ENCODE measurements around the gene COA1. TPM values are rescaled to one million over a fixed set of nuclear protein-coding genes. Genes with fewer than 3 reads are reported as not detected.

The COA1 gene
- total RNA-seq, 1 experiment from 2014 or later = 65.5 TPM

DNA sequence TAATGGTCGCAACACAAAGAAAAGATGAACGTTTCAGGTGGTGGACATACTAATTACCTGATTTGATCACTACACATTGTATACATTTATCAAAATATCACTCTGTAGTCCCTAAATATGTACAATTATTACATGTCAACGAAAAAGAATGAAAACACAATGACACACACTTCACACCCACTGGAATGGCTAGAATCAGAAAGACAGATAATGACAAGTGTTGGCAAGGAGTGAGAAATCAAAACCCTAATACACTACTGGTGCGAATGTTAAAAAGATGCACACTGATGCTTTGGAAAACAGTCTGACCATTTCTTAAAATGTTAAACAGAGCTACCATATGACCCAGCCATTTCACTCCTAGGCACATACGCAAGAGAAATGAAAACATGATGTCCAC is 2.3 kb downstream of the COA1 start:
- ATAC-seq (no peak), DNase-seq (ENCODE audit: low read depth, low spot score) (no peak)
- H3K27me3 ChIP-seq (ENCODE audit: control insufficient read depth, insufficient read depth, low read length) = no peaks in the 10 kb centered on the region
- H3K9me3 ChIP-seq (ENCODE audit: control insufficient read depth, insufficient read depth, low read depth, low read length) = no peaks in the 10 kb centered on the region
- no peak overlapping the region for H3K27ac ChIP-seq (ENCODE audit: low read length)
- intact Hi-C loops (cut with micrococcal nuclease; ENCODE audit: unreplicated experiment) = loop anchor here (5.0 to 10.0 kb wide), 3 partner anchors 110 to 782 kb away; partner anchors contain the start of gene STK17A
- TF ChIP-seq POLR2AphosphoS5 (IDR thresholded peaks at IDR 0.05; ENCODE audit: low read depth, low read length) (no peak), TCF7L2 (IDR thresholded peaks at IDR 0.05; ENCODE audit: low read depth, low read length) (no peak), SIN3A (IDR thresholded peaks at IDR 0.05; ENCODE audit: borderline replicate concordance, insufficient read depth, low read depth, low read length) (no peak)
- TF ChIP-seq, protein P1, sequence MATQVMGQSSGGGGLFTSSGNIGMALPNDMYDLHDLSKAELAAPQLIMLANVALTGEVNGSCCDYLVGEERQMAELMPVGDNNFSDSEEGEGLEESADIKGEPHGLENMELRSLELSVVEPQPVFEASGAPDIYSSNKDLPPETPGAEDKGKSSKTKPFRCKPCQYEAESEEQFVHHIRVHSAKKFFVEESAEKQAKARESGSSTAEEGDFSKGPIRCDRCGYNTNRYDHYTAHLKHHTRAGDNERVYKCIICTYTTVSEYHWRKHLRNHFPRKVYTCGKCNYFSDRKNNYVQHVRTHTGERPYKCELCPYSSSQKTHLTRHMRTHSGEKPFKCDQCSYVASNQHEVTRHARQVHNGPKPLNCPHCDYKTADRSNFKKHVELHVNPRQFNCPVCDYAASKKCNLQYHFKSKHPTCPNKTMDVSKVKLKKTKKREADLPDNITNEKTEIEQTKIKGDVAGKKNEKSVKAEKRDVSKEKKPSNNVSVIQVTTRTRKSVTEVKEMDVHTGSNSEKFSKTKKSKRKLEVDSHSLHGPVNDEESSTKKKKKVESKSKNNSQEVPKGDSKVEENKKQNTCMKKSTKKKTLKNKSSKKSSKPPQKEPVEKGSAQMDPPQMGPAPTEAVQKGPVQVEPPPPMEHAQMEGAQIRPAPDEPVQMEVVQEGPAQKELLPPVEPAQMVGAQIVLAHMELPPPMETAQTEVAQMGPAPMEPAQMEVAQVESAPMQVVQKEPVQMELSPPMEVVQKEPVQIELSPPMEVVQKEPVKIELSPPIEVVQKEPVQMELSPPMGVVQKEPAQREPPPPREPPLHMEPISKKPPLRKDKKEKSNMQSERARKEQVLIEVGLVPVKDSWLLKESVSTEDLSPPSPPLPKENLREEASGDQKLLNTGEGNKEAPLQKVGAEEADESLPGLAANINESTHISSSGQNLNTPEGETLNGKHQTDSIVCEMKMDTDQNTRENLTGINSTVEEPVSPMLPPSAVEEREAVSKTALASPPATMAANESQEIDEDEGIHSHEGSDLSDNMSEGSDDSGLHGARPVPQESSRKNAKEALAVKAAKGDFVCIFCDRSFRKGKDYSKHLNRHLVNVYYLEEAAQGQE (IDR thresholded peaks at IDR 0.05; ENCODE audit: insufficient read depth in 1 of 2, low read depth in 2 of 2, low read length in 1 of 2) = no peak
- TF ChIP-seq, protein P2, sequence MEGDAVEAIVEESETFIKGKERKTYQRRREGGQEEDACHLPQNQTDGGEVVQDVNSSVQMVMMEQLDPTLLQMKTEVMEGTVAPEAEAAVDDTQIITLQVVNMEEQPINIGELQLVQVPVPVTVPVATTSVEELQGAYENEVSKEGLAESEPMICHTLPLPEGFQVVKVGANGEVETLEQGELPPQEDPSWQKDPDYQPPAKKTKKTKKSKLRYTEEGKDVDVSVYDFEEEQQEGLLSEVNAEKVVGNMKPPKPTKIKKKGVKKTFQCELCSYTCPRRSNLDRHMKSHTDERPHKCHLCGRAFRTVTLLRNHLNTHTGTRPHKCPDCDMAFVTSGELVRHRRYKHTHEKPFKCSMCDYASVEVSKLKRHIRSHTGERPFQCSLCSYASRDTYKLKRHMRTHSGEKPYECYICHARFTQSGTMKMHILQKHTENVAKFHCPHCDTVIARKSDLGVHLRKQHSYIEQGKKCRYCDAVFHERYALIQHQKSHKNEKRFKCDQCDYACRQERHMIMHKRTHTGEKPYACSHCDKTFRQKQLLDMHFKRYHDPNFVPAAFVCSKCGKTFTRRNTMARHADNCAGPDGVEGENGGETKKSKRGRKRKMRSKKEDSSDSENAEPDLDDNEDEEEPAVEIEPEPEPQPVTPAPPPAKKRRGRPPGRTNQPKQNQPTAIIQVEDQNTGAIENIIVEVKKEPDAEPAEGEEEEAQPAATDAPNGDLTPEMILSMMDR (IDR thresholded peaks at IDR 0.05) = no peak
- CTCF ChIA-PET = no interaction called here
- no peak overlapping the region for H3K4me3 ChIP-seq (ENCODE audit: low read depth in 2 of 2, low read length in 2 of 2)
- POLR2A ChIA-PET = no interaction called here
- H3K36me3 ChIP-seq (ENCODE audit: control insufficient read depth, insufficient read depth, low read length) = no peaks in the 10 kb centered on the region
- in situ Hi-C loops (cut with HindIII; ENCODE audit: low pct_unique_long_range_greater_than_20kb, low sequenced_read_pairs) = no loop called here
- H3K4me1 ChIP-seq (ENCODE audit: control insufficient read depth, insufficient read depth, low read length) = peaks cover 13% of the 10 kb centered on the region
- BruUV-seq (replicated peaks) = no TSS peak

DNA sequence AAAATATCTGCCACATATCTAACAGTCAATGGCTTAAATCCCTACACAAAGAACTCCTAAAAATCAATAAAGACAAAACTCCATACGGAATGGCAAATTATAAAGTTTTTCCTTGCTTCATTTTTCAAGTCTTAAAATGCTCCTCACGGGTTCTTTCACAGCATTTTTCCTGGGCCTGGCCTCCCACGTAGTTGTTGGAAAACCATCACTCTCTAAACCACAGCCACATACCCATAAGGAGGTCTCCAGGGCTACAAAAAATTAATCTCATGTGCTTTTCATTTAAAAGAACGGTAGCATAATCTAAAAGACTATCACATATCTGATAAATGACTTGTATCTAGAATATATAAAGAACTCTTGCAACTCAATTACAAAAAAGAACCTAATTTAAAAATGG is 2.9 kb downstream of the COA1 start:
- DNase-seq (ENCODE audit: low read depth, low spot score) (no peak), ATAC-seq (no peak)
- intact Hi-C loops (cut with micrococcal nuclease; ENCODE audit: unreplicated experiment) = loop anchor here (5.0 to 10.0 kb wide), 3 partner anchors 111 to 782 kb away; partner anchors contain the start of gene STK17A
- no TSS peak for BruUV-seq (replicated peaks)
- ChIA-PET CTCF (no interaction called here), POLR2A (no interaction called here)
- no peak for TF ChIP-seq SIN3A (IDR thresholded peaks at IDR 0.05; ENCODE audit: borderline replicate concordance, insufficient read depth, low read depth, low read length)
- TF ChIP-seq TCF7L2 (IDR thresholded peaks at IDR 0.05; ENCODE audit: low read depth, low read length) = no peak
- TF ChIP-seq, protein P2 (IDR thresholded peaks at IDR 0.05) = no peak
- no peak for TF ChIP-seq POLR2AphosphoS5 (IDR thresholded peaks at IDR 0.05; ENCODE audit: low read depth, low read length)
- TF ChIP-seq, protein P1 (IDR thresholded peaks at IDR 0.05; ENCODE audit: insufficient read depth in 1 of 2, low read depth in 2 of 2, low read length in 1 of 2) = no peak
- H3K4me3 ChIP-seq (ENCODE audit: low read depth in 2 of 2, low read length in 2 of 2) = no peak overlapping the region
- in situ Hi-C loops (cut with HindIII; ENCODE audit: low pct_unique_long_range_greater_than_20kb, low sequenced_read_pairs) = no loop called here
- no peaks in the 10 kb centered on the region for H3K27me3 ChIP-seq (ENCODE audit: control insufficient read depth, insufficient read depth, low read length)
- no peaks in the 10 kb centered on the region for H3K9me3 ChIP-seq (ENCODE audit: control insufficient read depth, insufficient read depth, low read depth, low read length)
- H3K4me1 ChIP-seq (ENCODE audit: control insufficient read depth, insufficient read depth, low read length) = peaks cover 13% of the 10 kb centered on the region
- no peak overlapping the region for H3K27ac ChIP-seq (ENCODE audit: low read length)
- no peaks in the 10 kb centered on the region for H3K36me3 ChIP-seq (ENCODE audit: control insufficient read depth, insufficient read depth, low read length)
